GM12801 (cell line): ENCODE measurements around the gene PTPN5.

Source experiments
- TF ChIP-seq, protein P1 (sequence below): IDR thresholded peaks from one replicate; pipeline ENCODE4 v1.5.1; 2011; ENCODE audit warnings: control low read depth; ENCODE audit not compliant: insufficient read length; ENCODE audit errors: extremely low read depth

Gene PTPN5

GRCh38 chr11:18791207-18791968 lies at the start of gene PTPN5:
PTPN5 (minus strand) TSS chr11:18791798; CDS start chr11:18771958, 19,840 bp downstream.
- TF ChIP-seq, protein P1, sequence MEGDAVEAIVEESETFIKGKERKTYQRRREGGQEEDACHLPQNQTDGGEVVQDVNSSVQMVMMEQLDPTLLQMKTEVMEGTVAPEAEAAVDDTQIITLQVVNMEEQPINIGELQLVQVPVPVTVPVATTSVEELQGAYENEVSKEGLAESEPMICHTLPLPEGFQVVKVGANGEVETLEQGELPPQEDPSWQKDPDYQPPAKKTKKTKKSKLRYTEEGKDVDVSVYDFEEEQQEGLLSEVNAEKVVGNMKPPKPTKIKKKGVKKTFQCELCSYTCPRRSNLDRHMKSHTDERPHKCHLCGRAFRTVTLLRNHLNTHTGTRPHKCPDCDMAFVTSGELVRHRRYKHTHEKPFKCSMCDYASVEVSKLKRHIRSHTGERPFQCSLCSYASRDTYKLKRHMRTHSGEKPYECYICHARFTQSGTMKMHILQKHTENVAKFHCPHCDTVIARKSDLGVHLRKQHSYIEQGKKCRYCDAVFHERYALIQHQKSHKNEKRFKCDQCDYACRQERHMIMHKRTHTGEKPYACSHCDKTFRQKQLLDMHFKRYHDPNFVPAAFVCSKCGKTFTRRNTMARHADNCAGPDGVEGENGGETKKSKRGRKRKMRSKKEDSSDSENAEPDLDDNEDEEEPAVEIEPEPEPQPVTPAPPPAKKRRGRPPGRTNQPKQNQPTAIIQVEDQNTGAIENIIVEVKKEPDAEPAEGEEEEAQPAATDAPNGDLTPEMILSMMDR, result no peak

DNA sequence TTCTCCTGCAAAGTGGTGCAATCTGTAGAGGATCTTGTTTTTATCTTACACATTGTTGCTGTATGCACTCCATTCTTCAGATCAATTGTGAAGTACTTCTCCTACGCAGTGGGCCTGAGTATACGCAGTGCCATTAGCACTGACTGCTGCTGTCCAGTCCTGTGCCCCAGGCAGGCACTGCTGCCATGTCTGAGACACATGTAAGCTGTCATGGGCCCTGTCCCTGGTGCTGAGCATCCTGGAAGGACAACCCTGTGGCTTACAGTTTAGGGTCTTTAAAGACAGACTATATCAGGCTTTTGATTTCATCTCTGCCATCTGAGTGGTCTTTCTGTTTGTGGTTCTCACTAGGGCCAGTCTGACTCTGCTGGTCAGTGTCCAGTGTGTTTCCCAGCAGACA lies 44.8 kb upstream of the PTPN5 start:
- TF ChIP-seq, protein P1, result no peak

DNA sequence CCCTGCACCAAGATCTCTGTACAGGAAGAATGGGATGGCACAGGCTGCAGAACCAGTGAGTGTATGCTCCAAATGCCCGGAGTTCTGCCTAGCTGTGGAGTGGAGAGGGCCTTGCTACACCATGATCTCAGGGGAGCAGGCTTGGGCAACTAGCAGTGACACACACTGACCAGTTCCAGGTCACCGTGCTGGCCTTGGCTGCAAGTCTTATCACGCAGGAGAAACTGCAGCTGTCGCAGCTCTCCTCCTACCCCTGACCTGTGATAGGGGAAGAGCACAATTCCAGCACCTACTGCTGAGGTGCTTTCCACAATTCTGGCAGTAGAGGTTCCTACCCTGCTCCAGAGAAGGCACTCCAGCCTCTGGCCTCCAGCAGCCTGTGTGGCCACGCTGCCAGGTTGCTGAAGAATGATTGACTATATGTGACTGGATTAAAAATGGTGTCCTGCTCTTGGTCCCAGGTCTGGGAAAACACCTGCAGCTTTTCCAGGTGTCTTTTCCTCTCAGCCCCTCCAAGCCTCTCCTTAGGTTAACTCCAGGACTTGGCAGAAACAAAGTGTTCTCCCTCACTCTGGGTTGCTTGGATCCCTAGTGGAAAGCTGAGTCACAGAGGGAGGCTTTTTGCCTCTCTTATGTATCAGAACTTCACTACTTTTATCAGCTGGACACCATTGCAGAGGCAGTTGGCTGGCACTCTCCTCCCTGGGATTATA lies 43.3 kb upstream of the PTPN5 start:
- TF ChIP-seq, protein P1, result no peak

GRCh38 chr11:18804199-18804999 lies 12.8 kb upstream of the PTPN5 start:
- TF ChIP-seq, protein P1, result no peak

DNA sequence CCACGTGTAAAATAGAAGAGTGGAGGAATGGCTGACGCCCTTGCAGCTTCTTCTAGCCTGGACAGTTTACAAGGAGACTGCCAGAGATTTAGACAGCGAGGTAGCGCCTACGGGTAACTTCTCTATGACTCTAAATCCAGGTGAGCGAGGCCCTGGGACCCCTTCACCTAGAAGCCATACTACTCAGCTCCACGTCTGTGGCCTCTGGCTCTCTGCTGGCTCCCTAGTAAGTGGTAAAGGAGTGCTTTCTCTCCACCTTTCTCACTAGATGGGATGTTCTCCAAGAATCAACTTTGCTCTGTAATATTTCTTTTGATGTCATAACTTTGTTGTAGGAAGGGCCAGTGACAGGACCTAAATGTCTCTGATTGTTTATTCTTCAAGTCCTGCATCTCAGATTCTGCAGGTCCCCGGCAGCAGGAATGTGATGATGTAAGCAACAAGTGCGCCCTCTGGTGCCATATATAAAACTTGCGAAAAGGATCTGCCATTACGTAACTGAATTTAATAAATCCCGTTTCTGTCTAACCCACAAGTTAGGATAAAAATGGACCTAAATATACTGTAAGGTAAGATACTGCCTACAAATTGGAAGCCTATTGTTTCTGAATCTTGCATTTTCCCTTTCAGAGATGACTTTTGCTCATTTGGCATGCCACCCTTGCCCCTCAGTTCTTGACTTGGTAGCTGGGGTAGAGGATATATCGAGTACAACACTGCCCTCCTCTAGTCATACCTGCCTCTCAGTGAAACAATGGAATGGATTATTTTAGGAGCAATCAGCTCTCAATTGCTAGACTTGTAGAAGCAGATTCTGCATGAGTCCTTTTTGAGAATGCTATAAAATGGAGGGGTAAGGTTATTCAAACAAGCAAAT lies 11.0 kb upstream of the PTPN5 start:
- TF ChIP-seq, protein P1, result no peak

DNA sequence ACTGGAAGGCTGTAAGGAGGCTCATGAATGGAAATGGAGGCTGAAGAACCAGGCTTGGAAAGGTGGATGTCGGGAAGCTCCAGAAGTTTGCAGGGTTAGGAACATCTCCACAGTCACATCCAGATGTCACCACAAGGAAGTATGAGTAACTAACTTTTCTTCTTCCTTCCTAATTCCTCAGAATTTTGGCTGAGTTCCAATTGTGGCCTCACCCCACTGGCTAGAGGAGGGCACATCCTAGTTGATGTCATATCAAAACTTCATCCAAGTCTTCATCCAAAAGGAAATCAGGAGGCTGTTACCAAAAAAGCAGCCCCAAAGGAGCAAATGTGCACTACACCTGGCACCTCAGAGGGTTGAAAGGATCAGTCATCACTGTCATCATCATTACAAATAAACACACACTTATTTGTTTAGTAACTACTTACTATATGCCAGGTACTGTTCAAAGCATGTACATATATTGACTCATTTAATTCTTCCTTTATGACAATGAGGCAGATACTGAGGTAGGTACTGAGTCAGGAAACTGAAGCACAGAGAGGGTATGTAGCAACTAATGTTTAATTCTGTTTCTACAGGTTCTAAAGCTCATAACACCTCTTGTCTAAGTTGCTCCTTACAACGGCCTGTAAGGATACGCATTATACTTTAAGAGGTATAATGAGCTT lies 7.3 kb upstream of the PTPN5 start:
- TF ChIP-seq, protein P1, result no peak
